Measurements from ENCODE around the gene TAAR8. TPM values are rescaled to one million over a fixed set of nuclear protein-coding genes. Genes with fewer than 3 reads are reported as not detected.

The TAAR8 gene, protein sequence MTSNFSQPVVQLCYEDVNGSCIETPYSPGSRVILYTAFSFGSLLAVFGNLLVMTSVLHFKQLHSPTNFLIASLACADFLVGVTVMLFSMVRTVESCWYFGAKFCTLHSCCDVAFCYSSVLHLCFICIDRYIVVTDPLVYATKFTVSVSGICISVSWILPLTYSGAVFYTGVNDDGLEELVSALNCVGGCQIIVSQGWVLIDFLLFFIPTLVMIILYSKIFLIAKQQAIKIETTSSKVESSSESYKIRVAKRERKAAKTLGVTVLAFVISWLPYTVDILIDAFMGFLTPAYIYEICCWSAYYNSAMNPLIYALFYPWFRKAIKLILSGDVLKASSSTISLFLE
- not detected in 5 replicates for total RNA-seq (2022; extraction: Qiagen RNA extraction)

DNA sequence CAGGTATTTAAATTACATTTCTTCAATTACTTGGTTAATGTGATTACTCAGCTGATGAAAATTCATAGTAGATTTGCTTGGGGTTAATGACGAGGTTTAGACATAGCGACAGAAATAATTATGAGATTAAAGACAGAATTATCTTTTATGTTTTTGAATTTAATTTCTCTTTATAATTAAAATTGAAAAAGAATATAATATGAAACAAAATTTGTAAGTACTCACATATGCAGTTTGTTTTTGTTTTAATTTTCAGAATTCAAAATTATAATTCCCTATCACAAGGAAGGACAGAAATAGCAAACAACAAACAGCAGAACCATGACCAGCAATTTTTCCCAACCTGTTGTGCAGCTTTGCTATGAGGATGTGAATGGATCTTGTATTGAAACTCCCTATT is at the start of gene TAAR8:
TSS of gene TAAR8 (plus strand) at position 301 of the 400 bp plus-strand sequence. CDS start at position 322, 21 bp downstream.

DNA sequence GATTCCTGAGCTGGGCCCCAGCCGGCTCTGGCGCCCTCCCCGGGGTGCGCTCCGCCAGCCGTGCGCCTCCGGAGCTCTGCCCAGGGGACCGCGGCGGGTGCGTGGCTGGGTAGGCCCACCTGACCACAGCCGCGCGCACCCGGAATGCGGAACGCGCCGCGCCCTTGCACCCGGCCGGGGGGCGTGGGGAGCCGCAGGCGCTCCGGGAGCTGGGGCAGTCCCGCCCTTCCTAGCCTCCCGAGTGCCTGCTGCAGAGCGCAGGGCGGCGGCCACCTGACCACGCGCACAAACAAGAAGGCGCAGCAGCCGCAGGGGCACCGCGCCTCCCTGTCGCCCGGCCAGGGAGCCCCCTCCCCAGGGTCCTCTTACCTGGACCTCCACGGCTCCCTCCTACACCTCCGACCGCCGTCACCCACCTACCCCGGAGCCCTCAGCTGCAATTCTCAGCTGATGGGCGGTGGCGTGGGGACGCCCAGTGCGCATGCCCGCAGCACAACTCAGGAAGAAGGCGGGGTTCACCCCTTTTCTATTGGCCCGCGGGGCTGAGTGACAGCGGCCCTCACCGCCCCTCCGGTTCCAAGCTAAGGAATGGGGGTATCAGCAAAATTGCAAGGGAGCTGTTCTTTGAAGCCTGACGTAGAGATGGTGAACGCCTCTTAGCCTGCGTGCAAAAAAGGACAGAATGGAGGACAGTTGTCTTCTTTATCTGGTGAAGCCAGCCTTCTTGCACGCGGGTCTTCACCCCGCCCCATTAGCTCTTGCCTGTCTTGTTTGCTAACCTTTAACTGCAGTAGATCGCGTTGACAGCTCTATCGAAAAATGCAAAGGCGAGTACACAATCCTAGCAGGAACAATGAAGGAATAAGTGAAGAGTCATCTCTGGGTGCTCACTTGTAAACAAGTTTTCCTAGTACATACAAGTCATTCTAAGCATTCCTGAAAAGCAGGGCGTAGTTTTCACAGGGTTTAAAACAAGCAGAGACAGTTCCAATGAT is 39.5 kb upstream of the TAAR8 start, which contains the start of gene STX7:
TSS of gene STX7 (minus strand) at position 479 of the 995 bp plus-strand sequence. CDS start 9,586 bp downstream, outside the sequence.

DNA sequence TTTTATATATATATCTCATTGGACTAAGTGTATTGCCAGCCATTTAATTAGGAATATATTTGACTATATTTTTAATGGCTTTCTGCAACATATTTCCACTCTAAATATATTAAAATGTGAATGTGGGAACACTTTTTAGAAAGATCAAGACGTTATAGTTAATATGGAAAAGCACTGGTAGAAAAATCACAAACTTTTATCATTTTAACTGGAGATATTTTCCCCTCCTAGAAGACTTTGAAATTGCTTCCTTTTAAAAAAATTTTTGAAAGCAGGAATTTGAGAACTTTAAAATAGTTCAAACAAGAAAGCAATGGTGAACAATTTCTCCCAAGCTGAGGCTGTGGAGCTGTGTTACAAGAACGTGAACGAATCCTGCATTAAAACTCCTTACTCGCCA is 14.5 kb upstream of the TAAR8 start, which contains the start of gene TAAR9:
TSS of gene TAAR9 (plus strand) at position 301 of the 400 bp plus-strand sequence. CDS start at position 314, 13 bp downstream.

DNA sequence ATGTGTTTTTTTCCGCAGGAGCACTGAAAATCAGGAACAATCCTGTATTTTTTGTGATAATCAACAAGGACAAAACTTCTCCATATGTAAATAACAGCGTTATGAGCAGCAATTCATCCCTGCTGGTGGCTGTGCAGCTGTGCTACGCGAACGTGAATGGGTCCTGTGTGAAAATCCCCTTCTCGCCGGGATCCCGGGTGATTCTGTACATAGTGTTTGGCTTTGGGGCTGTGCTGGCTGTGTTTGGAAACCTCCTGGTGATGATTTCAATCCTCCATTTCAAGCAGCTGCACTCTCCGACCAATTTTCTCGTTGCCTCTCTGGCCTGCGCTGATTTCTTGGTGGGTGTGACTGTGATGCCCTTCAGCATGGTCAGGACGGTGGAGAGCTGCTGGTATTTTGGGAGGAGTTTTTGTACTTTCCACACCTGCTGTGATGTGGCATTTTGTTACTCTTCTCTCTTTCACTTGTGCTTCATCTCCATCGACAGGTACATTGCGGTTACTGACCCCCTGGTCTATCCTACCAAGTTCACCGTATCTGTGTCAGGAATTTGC is 17.8 kb downstream of the TAAR8 start, which contains the start of gene TAAR6:
TSS of gene TAAR6 (plus strand) at position 102 of the 557 bp plus-strand sequence. CDS start at position 102, 0 bp downstream.

DNA sequence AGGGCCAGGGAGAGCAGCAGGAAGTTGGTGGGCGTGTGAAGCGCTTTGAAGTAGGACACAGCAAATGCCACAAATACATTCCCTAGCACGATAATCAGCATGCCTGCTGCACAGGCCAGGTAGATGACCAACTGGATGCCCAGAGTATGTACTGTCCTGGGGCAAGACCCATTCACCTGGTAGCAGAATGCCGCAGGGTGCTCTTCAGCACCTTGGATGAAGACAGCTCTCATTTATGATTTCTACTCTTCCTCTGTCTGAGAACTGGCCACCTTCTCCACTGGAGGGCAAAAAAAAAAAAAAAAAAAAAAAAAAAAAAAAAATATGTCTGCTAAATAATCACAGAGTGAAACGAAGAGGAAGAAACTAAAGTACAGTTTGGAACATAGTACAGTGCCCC is 37.0 kb downstream of the TAAR8 start, which contains the start of gene TAAR5:
TSS of gene TAAR5 (minus strand) at position 288 of the 400 bp plus-strand sequence. CDS start at position 233, 55 bp downstream.

Other genes starting within 250 kb of the TAAR8 start
- gene MOXD1, start 151.2 kb upstream of the TAAR8 start, total RNA-seq (2022; extraction: Qiagen RNA extraction) = 1.4 to 1.9 TPM (median 1.7 TPM) in 5 replicates
- 18.0 to 24.7 TPM (median 23.3 TPM) in 5 replicates for gene STX7, start 39.6 kb upstream of the TAAR8 start, total RNA-seq (2022; extraction: Qiagen RNA extraction)
- not detected in 5 replicates for gene TAAR9, start 14.4 kb upstream of the TAAR8 start, total RNA-seq (2022; extraction: Qiagen RNA extraction)
- not detected in 5 replicates for gene TAAR6, start 17.6 kb downstream of the TAAR8 start, total RNA-seq (2022; extraction: Qiagen RNA extraction)
- gene TAAR5, start 37.1 kb downstream of the TAAR8 start, total RNA-seq (2022; extraction: Qiagen RNA extraction) = not detected in 5 replicates
- gene TAAR2, start 71.6 kb downstream of the TAAR8 start, total RNA-seq (2022; extraction: Qiagen RNA extraction) = not detected in 5 replicates
- gene TAAR1, start 106.5 kb downstream of the TAAR8 start, total RNA-seq (2022; extraction: Qiagen RNA extraction) = not detected in 5 replicates
- 0.06 to 0.15 TPM (median 0.10 TPM) in 3 of 5 replicates, not detected in the others for gene VNN1, start 161.4 kb downstream of the TAAR8 start, total RNA-seq (2022; extraction: Qiagen RNA extraction)
- 0.22 TPM in 1 of 5 replicates, not detected in the others for gene VNN2, start 205.2 kb downstream of the TAAR8 start, total RNA-seq (2022; extraction: Qiagen RNA extraction)
- gene SLC18B1, start 246.0 kb downstream of the TAAR8 start, total RNA-seq (2022; extraction: Qiagen RNA extraction) = 4.5 to 5.1 TPM (median 5.0 TPM) in 5 replicates